Spleen (tissue), 7 donors: Measurements from ENCODE around the gene TMEM94.

Source experiments
- POLR2A ChIP-seq, 3 donors: fragments of 450-650 bp; IDR thresholded peaks; one replicate each; pipeline ENCODE4 v1.5.1; 2017; ENCODE audit warnings: antibody characterized with exemption in 3 of 3, mild to moderate bottlenecking in 1 of 3
- POLR2AphosphoS5 ChIP-seq, 3 donors: sonication (generic); formaldehyde crosslinking; IDR thresholded peaks; one replicate each; pipeline ENCODE4 v1.5.1; 2017; ENCODE audit warnings: antibody characterized with exemption in 3 of 3
- TF ChIP-seq, protein P1 (sequence below), 11 experiments: fragments of 200-600 bp in 7 of 11; fragments of 450-650 bp in 4 of 11; sonication (generic) in 4 of 11; IDR thresholded peaks in 8 of 11; conservative IDR thresholded peaks in 3 of 11; 1 replicate in 7 of 11; 2 replicates in 4 of 11; pipeline versions ENCODE4 v1.4.0 to v1.8.0; 2016 to 2021; ENCODE audit warnings: antibody characterized with exemption in 11 of 11, inconsistent platforms in 4 of 11, mild to moderate bottlenecking in 1 of 11
- donor health status: DM: no; HTN: no; CAD: no; lungs with moderate emphysema.
- donor health status: DM: no; HTN: no; CAD: no.
- donor health status: DM: no; HTN: no; CAD: no.

DNA sequence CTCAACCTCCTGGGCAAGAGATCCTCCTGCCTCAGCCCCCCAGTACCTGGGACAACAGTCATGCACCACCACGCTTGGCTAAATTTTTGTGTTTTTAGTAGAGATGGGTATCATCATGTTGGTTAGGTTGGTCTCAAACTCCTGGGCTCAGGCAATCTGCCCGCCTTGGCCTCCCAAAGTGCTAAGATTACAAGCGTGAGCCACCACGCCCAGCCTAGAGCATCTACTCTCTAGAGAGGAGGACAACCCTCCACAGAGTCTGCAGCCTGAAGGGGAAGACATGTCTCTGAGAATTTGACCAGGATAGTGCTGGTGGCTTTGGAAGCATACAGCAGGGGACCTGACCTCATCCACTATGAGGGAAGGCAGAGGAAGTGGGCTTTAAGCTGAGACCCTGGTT is 46.3 kb upstream of the TMEM94 start:
- TF ChIP-seq, protein P1, sequence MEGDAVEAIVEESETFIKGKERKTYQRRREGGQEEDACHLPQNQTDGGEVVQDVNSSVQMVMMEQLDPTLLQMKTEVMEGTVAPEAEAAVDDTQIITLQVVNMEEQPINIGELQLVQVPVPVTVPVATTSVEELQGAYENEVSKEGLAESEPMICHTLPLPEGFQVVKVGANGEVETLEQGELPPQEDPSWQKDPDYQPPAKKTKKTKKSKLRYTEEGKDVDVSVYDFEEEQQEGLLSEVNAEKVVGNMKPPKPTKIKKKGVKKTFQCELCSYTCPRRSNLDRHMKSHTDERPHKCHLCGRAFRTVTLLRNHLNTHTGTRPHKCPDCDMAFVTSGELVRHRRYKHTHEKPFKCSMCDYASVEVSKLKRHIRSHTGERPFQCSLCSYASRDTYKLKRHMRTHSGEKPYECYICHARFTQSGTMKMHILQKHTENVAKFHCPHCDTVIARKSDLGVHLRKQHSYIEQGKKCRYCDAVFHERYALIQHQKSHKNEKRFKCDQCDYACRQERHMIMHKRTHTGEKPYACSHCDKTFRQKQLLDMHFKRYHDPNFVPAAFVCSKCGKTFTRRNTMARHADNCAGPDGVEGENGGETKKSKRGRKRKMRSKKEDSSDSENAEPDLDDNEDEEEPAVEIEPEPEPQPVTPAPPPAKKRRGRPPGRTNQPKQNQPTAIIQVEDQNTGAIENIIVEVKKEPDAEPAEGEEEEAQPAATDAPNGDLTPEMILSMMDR (IDR thresholded peaks at IDR 0.05 in 8 of 11, conservative IDR thresholded peaks at IDR 0.05 in 3 of 11): no peak
- TF ChIP-seq POLR2AphosphoS5 (IDR thresholded peaks at IDR 0.05) (no peak), POLR2A (IDR thresholded peaks at IDR 0.05) (no peak)
